Esophagus muscularis mucosa (tissue), 3 donors: ENCODE measurements around the gene EPHB1.

Experiments used
- CTCF ChIP-seq, 3 experiments: fragments of 200-600 bp in 2 of 3; fragments of 450-650 bp in 1 of 3; sonication (generic) in 2 of 3; IDR thresholded peaks; one replicate each; pipeline ENCODE4 v1.5.1; 2017 to 2019; ENCODE audit warnings: antibody characterized with exemption in 3 of 3, mild to moderate bottlenecking in 2 of 3, moderate library complexity in 1 of 3
- POLR2A ChIP-seq: fragments of 450-650 bp; IDR thresholded peaks from one replicate; pipeline ENCODE4 v1.6.1; 2017; ENCODE audit warnings: antibody characterized with exemption, moderate library complexity, mild to moderate bottlenecking, low read depth

DNA sequence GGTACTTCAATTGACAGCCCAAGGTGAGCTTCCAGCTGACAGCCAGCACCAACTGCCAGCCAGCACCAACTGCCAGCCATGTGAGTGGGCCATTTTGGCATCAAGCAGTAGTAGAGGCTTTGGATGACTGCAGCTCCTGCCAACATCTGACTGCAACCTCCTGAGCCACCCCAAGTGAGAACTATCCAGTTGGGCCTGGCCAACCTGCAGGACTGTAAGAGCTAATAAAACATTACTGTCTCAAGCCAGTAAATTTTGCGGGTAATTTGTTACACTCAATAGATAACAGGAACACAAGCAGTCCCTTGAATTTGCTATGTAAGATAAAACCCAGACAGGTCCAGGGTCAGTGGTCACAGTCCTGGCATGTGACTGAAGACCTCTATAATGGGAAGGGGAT lies 29.7 kb downstream of the EPHB1 start:
- TF ChIP-seq CTCF (IDR thresholded peaks at IDR 0.05) (no peak), POLR2A (no peak)
